Endothelial cell of umbilical vein (primary cell): Measurements from ENCODE around the gene DTX3. TPM values are rescaled to one million over a fixed set of nuclear protein-coding genes. Genes with fewer than 3 reads are reported as not detected.
"Not testable (repeated sequence)": the region's sequence is repeated elsewhere in the genome, so short reads cannot be mapped to it uniquely, and the experiment has no call there.

Source experiments
- BruUV-seq: library from RNA; stranded (reverse); fragments of 400-500 nt; replicated peaks from 2 replicates; lab custom pipeline; 2021; lab: Mats Ljungman, UMichigan
- CTCF ChIA-PET: fragments of 300-600, 350-600 bp; sonication (Branson Sonifier 250); formaldehyde crosslinking; loops from one replicate; lab custom pipeline; 2021; ENCODE audit warnings: antibody characterized with exemption, inconsistent platforms; lab: Charles Lee
- POLR2A ChIA-PET: fragments of 300-600, 350-600 bp; sonication (Branson Sonifier 250); formaldehyde crosslinking; loops from one replicate; lab custom pipeline; 2021; ENCODE audit warnings: antibody characterized with exemption, inconsistent platforms; lab: Charles Lee
- DNase-seq: peaks from one replicate; pipeline ENCODE4 v3.0.0-alpha.2; 2011; ENCODE audit warnings: low read depth, low spot score
- FAIRE-seq: peaks from 2 replicates; lab custom pipeline; 2011; peaks lifted over from hg19 to GRCh38; lab: Jason Lieb, UNC
- H2AFZ ChIP-seq: 2 replicates; pipeline ENCODE4 v1.6.0; 2012; ENCODE audit warnings: low read depth, low read length, control low read depth, inconsistent platforms
- H3K27ac ChIP-seq: 2 replicates; pipeline ENCODE4 v1.5.1; 2011; ENCODE audit warnings: low read depth, mild to moderate bottlenecking, control low read depth, low read length, moderate library complexity; ENCODE audit not compliant: insufficient read depth
- H3K27me3 ChIP-seq, 2 experiments: 2 replicates each; pipeline versions ENCODE4 v1.6.0 to v1.6.1; 2011; ENCODE audit warnings: low read length in 2 of 2, mixed read lengths in 1 of 2; ENCODE audit not compliant: control insufficient read depth in 2 of 2, insufficient read depth in 2 of 2
- H3K36me3 ChIP-seq, 2 experiments: 2 replicates in 1 of 2; 3 replicates in 1 of 2; pipeline ENCODE4 v1.5.1; 2011; ENCODE audit warnings: low read length in 2 of 2, mild to moderate bottlenecking in 1 of 2, moderate library complexity in 1 of 2; ENCODE audit not compliant: control insufficient read depth in 2 of 2, insufficient read depth in 2 of 2; ENCODE audit errors: extremely low read depth in 1 of 2
- H3K4me1 ChIP-seq: 3 replicates; pipeline ENCODE4 v1.5.1; 2011; ENCODE audit warnings: mild to moderate bottlenecking, low read length; ENCODE audit not compliant: control insufficient read depth, insufficient read depth; ENCODE audit errors: extremely low read depth
- H3K4me2 ChIP-seq: 2 replicates; pipeline ENCODE4 v1.6.1; 2011; ENCODE audit warnings: low read length, control low read depth, mixed read lengths; ENCODE audit not compliant: insufficient read depth
- H3K4me3 ChIP-seq, 3 experiments: fragments of 200-600 bp in 1 of 3; sonication (generic), shearing (Covaris generic) in 1 of 3; replicated peaks in 1 of 3; 2 replicates each; pipeline ENCODE4 v1.5.1; 2011 to 2016; ENCODE audit warnings: control low read depth in 3 of 3, low read length in 3 of 3, mild to moderate bottlenecking in 2 of 3, inconsistent platforms in 1 of 3, low read depth in 1 of 3, moderate library complexity in 1 of 3; ENCODE audit not compliant: insufficient read depth in 1 of 3
- H3K79me2 ChIP-seq: 2 replicates; pipeline ENCODE4 v1.6.0; 2012; ENCODE audit warnings: low read length, inconsistent platforms; ENCODE audit not compliant: control insufficient read depth, insufficient read depth
- H3K9ac ChIP-seq: replicated peaks from 2 replicates; pipeline ENCODE3; 2011; ENCODE audit warnings: low read length, control low read depth; ENCODE audit not compliant: insufficient read depth; ENCODE audit errors: extremely low read depth
- H3K9me1 ChIP-seq: replicated peaks from 3 replicates; pipeline ENCODE4 v1.6.0; 2011; ENCODE audit warnings: mild to moderate bottlenecking, low read length; ENCODE audit not compliant: control insufficient read depth, insufficient read depth; ENCODE audit errors: extremely low read depth
- H3K9me3 ChIP-seq: replicated peaks from 2 replicates; pipeline ENCODE4 v1.5.1; 2012; ENCODE audit warnings: low read length, inconsistent platforms; ENCODE audit not compliant: control insufficient read depth, insufficient read depth
- H4K20me1 ChIP-seq: replicated peaks from 2 replicates; pipeline ENCODE3; 2011; ENCODE audit warnings: mild to moderate bottlenecking, low read length; ENCODE audit not compliant: control insufficient read depth, insufficient read depth; ENCODE audit errors: extremely low read depth
- EZH2 ChIP-seq: IDR thresholded peaks from 2 replicates; pipeline ENCODE4 v1.6.1; 2012; ENCODE audit warnings: borderline replicate concordance, low read depth, mild to moderate bottlenecking, moderate library complexity, low read length, inconsistent platforms; ENCODE audit not compliant: severe bottlenecking
- FOS ChIP-seq: IDR thresholded peaks from 2 replicates; pipeline ENCODE4 v1.6.1; 2011; ENCODE audit warnings: mild to moderate bottlenecking, low read length, moderate library complexity, borderline replicate concordance; ENCODE audit not compliant: insufficient read depth
- GATA2 ChIP-seq: IDR thresholded peaks from 2 replicates; pipeline ENCODE4 v1.7.0; 2011; ENCODE audit warnings: low read depth, mild to moderate bottlenecking, moderate library complexity, mixed read lengths, low read length; ENCODE audit not compliant: insufficient read length, insufficient read depth
- JUN ChIP-seq: IDR thresholded peaks from 2 replicates; pipeline ENCODE4 v1.6.1; 2011; ENCODE audit warnings: borderline replicate concordance, low read depth; ENCODE audit not compliant: insufficient read length, insufficient read depth
- MYC ChIP-seq: IDR thresholded peaks from one replicate; pipeline ENCODE4 v1.6.1; 2011; ENCODE audit warnings: mild to moderate bottlenecking, low read depth, low read length
- POLR2A ChIP-seq: IDR thresholded peaks from 2 replicates; pipeline ENCODE4 v1.6.1; 2012; ENCODE audit warnings: low read depth, mild to moderate bottlenecking, control low read depth, low read length
- POLR2AphosphoS5 ChIP-seq: IDR thresholded peaks from 2 replicates; pipeline ENCODE4 v1.6.1; 2012; ENCODE audit warnings: low read depth, mild to moderate bottlenecking, control low read depth, low read length, moderate library complexity; ENCODE audit not compliant: insufficient read depth
- dilution Hi-C: fragments of 300-500 bp; cut with MboI; formaldehyde crosslinking; loops from one replicate; pipeline ENCODE4 v1.15.0; 2019; ENCODE audit warnings: low sequenced_read_pairs; ENCODE audit not compliant: extremely low pct_ligation_motif_present
- intact Hi-C: fragments of 100-400 bp; cut with micrococcal nuclease; formaldehyde crosslinking; loops from one replicate; pipeline ENCODE4 v1.10.0; 2022
- polyA plus RNA-seq, 4 experiments: library from polyadenylated mRNA; depleted of rRNA in 3 of 4; stranded (reverse) in 3 of 4; unstranded in 1 of 4; fragments of >200 nt; gene quantifications; 2 replicates each; pipeline versions ENCODE4 v1.2.1 to v1.2.3, GENCODE V29; 2011 to 2012; ENCODE audit warnings: missing spikeins in 1 of 4
- total RNA-seq: library from RNA; stranded (reverse); gene quantifications from 2 replicates; pipeline ENCODE4 v1.2.3, GENCODE V29; 2021
- TF ChIP-seq, protein P1 (sequence below): IDR thresholded peaks from 2 replicates; pipeline ENCODE4 v1.6.1; 2011; ENCODE audit not compliant: insufficient read depth, insufficient read length
- TF ChIP-seq, protein P2 (sequence below), 2 donors: IDR thresholded peaks; 1 replicate in 1 of 2; 2 replicates in 1 of 2; pipeline ENCODE4 v1.5.1; 2011; ENCODE audit warnings: low read length in 2 of 2, mild to moderate bottlenecking in 2 of 2, moderate library complexity in 2 of 2, control low read depth in 1 of 2, inconsistent platforms in 1 of 2, low read depth in 1 of 2; ENCODE audit not compliant: insufficient read depth in 1 of 2; ENCODE audit errors: extremely low read depth in 1 of 2

DTX3 gene
- total and polyA plus RNA-seq, 2 donors (not counting 3 experiments of a cell fraction or from before 2014, with no cell fraction given): 34.5 to 51.4 TPM

DNA sequence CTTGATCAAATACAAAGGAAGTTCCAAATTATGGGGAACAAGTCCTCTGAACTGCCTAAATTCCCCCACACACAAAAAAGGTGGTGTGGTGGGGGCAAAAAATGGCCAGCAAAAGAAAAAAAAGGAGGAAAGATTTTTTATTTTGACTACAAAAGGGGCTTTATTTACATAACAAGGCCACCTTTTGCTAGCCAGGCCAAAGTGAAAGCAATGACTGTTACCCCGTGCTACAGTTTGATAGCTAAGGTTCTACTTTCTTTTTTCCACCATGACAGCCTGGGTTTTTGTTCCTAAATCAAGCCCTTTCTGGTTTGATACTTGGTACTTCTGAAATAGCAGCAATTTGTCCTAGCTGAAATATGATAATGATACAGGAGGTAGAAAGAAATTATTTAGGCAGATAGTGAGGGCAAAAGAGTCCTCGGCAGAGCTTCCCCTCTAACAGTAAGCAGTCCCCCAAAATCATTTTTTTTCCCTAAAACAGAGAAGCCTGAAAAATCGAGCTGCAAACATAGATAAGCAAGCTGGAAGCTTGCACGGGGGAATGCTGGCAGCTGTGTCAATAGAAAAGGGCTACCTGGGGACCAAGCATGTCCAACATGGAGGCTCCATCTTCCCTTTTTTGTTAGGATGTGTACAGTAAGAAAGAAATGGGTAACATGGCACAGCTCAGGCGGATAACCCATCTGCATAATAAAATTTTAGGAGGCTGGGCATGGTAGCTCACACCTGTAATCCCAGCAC, 37.2 kb downstream of the DTX3 start:
- DNase-seq (no peak), FAIRE-seq (no peak)
- dilution Hi-C loops: no loop called here
- no peak for TF ChIP-seq EZH2
- no peak for TF ChIP-seq POLR2AphosphoS5
- TF ChIP-seq, protein P1, sequence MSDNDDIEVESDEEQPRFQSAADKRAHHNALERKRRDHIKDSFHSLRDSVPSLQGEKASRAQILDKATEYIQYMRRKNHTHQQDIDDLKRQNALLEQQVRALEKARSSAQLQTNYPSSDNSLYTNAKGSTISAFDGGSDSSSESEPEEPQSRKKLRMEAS: no peak
- no peak for TF ChIP-seq POLR2A
- TF ChIP-seq GATA2: no peak
- no peak for TF ChIP-seq JUN
- TF ChIP-seq, protein P2, sequence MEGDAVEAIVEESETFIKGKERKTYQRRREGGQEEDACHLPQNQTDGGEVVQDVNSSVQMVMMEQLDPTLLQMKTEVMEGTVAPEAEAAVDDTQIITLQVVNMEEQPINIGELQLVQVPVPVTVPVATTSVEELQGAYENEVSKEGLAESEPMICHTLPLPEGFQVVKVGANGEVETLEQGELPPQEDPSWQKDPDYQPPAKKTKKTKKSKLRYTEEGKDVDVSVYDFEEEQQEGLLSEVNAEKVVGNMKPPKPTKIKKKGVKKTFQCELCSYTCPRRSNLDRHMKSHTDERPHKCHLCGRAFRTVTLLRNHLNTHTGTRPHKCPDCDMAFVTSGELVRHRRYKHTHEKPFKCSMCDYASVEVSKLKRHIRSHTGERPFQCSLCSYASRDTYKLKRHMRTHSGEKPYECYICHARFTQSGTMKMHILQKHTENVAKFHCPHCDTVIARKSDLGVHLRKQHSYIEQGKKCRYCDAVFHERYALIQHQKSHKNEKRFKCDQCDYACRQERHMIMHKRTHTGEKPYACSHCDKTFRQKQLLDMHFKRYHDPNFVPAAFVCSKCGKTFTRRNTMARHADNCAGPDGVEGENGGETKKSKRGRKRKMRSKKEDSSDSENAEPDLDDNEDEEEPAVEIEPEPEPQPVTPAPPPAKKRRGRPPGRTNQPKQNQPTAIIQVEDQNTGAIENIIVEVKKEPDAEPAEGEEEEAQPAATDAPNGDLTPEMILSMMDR (IDR thresholded peaks at IDR 0.05; ENCODE audit: extremely low read depth in 1 of 2, insufficient read depth in 1 of 2, low read depth in 1 of 2, low read length in 2 of 2): no peak
- no peak for TF ChIP-seq FOS
- no peak for TF ChIP-seq MYC
- Histone ChIP-seq H3K27ac (no peak overlapping the region), H3K36me3 (no peaks in the 10 kb centered on the region), H3K4me1 (no peaks in the 10 kb centered on the region), H3K9ac (no peak overlapping the region), H3K9me1 (no peaks in the 10 kb centered on the region), H3K27me3 (peaks cover 14 to 17% of the 10 kb centered on the region in 2 experiments), H3K79me2 (no peaks in the 10 kb centered on the region), H2AFZ (no peak overlapping the region), H4K20me1 (no peaks in the 10 kb centered on the region), H3K9me3 (no peaks in the 10 kb centered on the region), H3K4me2 (no peak overlapping the region), H3K4me3 (no peak overlapping the region)
- intact Hi-C loops: no loop called here
- ChIA-PET POLR2A (no interaction called here), CTCF (interaction anchor here (1.4 to 4.5 kb wide), 3 partner anchors 9 to 31 kb away, joined by 3 to 25 read pairs (median 4); partner anchors contain the start of genes ARHGEF25 and B4GALNT1)
- no TSS peak for BruUV-seq

DNA sequence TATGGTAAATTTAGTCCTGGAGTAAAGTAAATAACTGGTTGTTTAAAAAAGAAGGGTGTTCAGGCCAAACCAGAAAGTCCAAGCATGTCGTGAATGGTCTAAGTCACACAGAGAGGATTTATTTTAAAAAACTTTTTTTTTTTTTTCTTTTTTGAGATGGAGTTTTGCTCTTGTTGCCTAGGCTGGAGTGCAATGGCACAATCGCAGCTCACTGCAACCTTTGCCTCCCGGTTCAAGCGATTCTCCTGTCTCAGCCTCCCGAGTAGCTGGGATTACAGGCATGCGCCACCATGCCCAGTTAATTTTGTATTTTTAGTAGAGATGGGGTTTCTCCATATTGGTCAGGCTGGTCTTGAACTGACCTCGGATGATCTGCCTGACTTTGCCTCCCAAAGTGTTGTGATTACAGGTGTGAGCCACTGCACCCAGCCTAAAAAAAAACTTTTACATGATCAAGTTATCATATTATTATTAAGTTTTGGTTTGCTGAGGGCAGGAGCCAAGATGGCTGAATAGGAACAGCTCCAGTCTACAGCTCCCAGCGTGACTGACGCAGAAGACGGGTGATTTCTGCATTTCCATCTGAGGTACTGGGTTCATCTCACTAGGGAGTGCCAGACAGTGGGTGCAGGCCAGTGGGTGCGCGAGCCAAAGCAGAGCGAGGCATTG, 41.5 kb downstream of the DTX3 start:
- H3K4me3 ChIP-seq, CTCF ChIA-PET, H3K9ac ChIP-seq, H3K79me2 ChIP-seq, BruUV-seq, H3K9me1 ChIP-seq, H3K4me2 ChIP-seq, H3K4me1 ChIP-seq, dilution Hi-C loops, H3K27me3 ChIP-seq, DNase-seq, H4K20me1 ChIP-seq, H3K9me3 ChIP-seq, H3K36me3 ChIP-seq, H2AFZ ChIP-seq, H3K27ac ChIP-seq, POLR2A ChIA-PET, FAIRE-seq, intact Hi-C loops: not testable (repeated sequence)
